K562 (cell line): ENCODE measurements around the gene HOXD9. TPM values are rescaled to one million over a fixed set of nuclear protein-coding genes. Genes with fewer than 3 reads are reported as not detected.
A peak's percentile ranks its signal among the peaks of the same experiment; 100 is the strongest.

Experiments used
- ATAC-seq: fragments of 200-7000 bp; cut with Tn5 transposase; 3 replicates; pipeline ENCODE4 v1.9.1; 2020; ENCODE audit warnings: moderate library complexity
- BruUV-seq: library from RNA; stranded (reverse); fragments of 400-500 nt; replicated peaks from 2 replicates; lab custom pipeline; 2021; lab: Mats Ljungman, UMichigan
- CTCF ChIA-PET: fragments of 300-600 bp; formaldehyde crosslinking; extraction: SDS; loops from one replicate; lab custom pipeline; 2021; ENCODE audit warnings: low intra/inter-chr PET ratio; lab: Yijun Ruan, JAX
- POLR2A ChIA-PET: fragments of 300-600, 350-650 bp; sonication (Branson Sonifier 250); formaldehyde crosslinking; extraction: SDS; loops from one replicate; lab custom pipeline; 2021; ENCODE audit warnings: antibody characterized with exemption, inconsistent platforms; lab: Yijun Ruan, JAX
- DNase-seq, 4 experiments: peaks; one replicate each; pipeline versions ENCODE4 v3.0.0 to v3.0.0-alpha.2; 2011 to 2018; ENCODE audit warnings: low spot score in 3 of 4, mixed read lengths in 3 of 4; ENCODE audit errors: extremely low read depth in 1 of 4
- FAIRE-seq: peaks from 2 replicates; lab custom pipeline; 2011; peaks lifted over from hg19 to GRCh38; lab: Jason Lieb, UNC
- H2AFZ ChIP-seq: 2 replicates; pipeline ENCODE4 v1.6.0; 2011; ENCODE audit warnings: low read depth, low read length, control low read depth, inconsistent platforms
- H3K27ac ChIP-seq: fragments of 200-600 bp; 3 replicates; pipeline ENCODE4 v1.8.0; 2011; ENCODE audit warnings: low read depth, mild to moderate bottlenecking, control low read depth, inconsistent platforms, low read length, moderate library complexity, mixed read lengths; ENCODE audit errors: extremely low read depth
- H3K27me3 ChIP-seq, 2 experiments: fragments of 300-600 bp in 1 of 2; 2 replicates in 1 of 2; 3 replicates in 1 of 2; pipeline versions ENCODE4 v1.6.0 to v1.8.0; 2011; ENCODE audit warnings: inconsistent platforms in 2 of 2, low read length in 2 of 2, mild to moderate bottlenecking in 1 of 2, mixed read lengths in 1 of 2, moderate library complexity in 1 of 2; ENCODE audit not compliant: control insufficient read depth in 2 of 2, insufficient read depth in 2 of 2
- H3K36me3 ChIP-seq: fragments of 300-600 bp; 3 replicates; pipeline ENCODE4 v1.8.0; 2011; ENCODE audit warnings: mild to moderate bottlenecking, low read length, inconsistent platforms; ENCODE audit not compliant: control insufficient read depth, insufficient read depth
- H3K4me1 ChIP-seq, 2 experiments: fragments of 200-600 bp in 1 of 2; replicated peaks in 1 of 2; 2 replicates in 1 of 2; 3 replicates in 1 of 2; pipeline versions ENCODE4 v1.5.1 to v1.8.0; 2011; ENCODE audit warnings: inconsistent platforms in 2 of 2, low read length in 2 of 2, mild to moderate bottlenecking in 1 of 2, mixed read lengths in 1 of 2, moderate library complexity in 1 of 2; ENCODE audit not compliant: control insufficient read depth in 2 of 2, insufficient read depth in 2 of 2
- H3K4me2 ChIP-seq: 2 replicates; pipeline ENCODE4 v1.6.1; 2011; ENCODE audit warnings: low read length, control low read depth, inconsistent platforms, mixed read lengths; ENCODE audit not compliant: insufficient read depth
- H3K4me3 ChIP-seq: fragments of 200-600 bp; sonication (generic), shearing (Covaris generic); 2 replicates; pipeline ENCODE4 v1.5.1; 2016; ENCODE audit warnings: control low read depth, inconsistent platforms
- H3K79me2 ChIP-seq: fragments of 200-600 bp; 3 replicates; pipeline ENCODE4 v1.8.0; 2011; ENCODE audit warnings: low read length, inconsistent platforms; ENCODE audit not compliant: control insufficient read depth, insufficient read depth
- H3K9ac ChIP-seq, 2 experiments: 2 replicates each; pipeline versions ENCODE4 v1.6.0 to v1.6.1; 2011; ENCODE audit warnings: low read depth in 2 of 2, low read length in 2 of 2, control low read depth in 1 of 2, inconsistent platforms in 1 of 2, mild to moderate bottlenecking in 1 of 2, mixed read lengths in 1 of 2; ENCODE audit not compliant: insufficient read depth in 1 of 2
- H3K9me1 ChIP-seq: one replicate; pipeline ENCODE4 v1.6.0; 2011; ENCODE audit warnings: inconsistent platforms, mild to moderate bottlenecking, low read length, moderate library complexity; ENCODE audit not compliant: control insufficient read depth, insufficient read depth
- H3K9me3 ChIP-seq: replicated peaks from 2 replicates; pipeline ENCODE4 v1.5.1; 2011; ENCODE audit warnings: low read depth, low read length, inconsistent platforms; ENCODE audit not compliant: control insufficient read depth, insufficient read depth
- H4K20me1 ChIP-seq: replicated peaks from 2 replicates; pipeline ENCODE4 v1.6.1; 2011; ENCODE audit warnings: low read length, inconsistent platforms, mixed read lengths; ENCODE audit not compliant: control insufficient read depth, insufficient read depth
- CAMTA2 ChIP-seq: fragments of 250-450 bp; sonication (Bioruptor Pico); conservative IDR thresholded peaks from 2 replicates; pipeline ENCODE4 v1.5.1; 2022
- E4F1 ChIP-seq: fragments of 250-450 bp; sonication (Bioruptor Pico); IDR thresholded peaks from 2 replicates; pipeline ENCODE4 v1.5.0; 2021; ENCODE audit warnings: mild to moderate bottlenecking, borderline replicate concordance
- FIP1L1 ChIP-seq: fragments of 200-400 bp; formaldehyde crosslinking; IDR thresholded peaks from 2 replicates; pipeline ENCODE4 v1.6.1; 2018; ENCODE audit warnings: mild to moderate bottlenecking, low read depth, low read length; ENCODE audit not compliant: poor library complexity, severe bottlenecking
- KAT2B ChIP-seq: IDR thresholded peaks from one replicate; pipeline ENCODE4 v1.6.1; 2012; ENCODE audit warnings: low read depth, mild to moderate bottlenecking, control low read depth, inconsistent platforms, low read length, moderate library complexity
- POLR2H ChIP-seq: IDR thresholded peaks from 2 replicates; pipeline ENCODE4 v1.6.1; 2016; ENCODE audit warnings: missing genetic modification characterization, low read depth, mild to moderate bottlenecking, control low read depth, missing compliant biosample characterization, moderate library complexity
- RAD21 ChIP-seq, 2 experiments: fragments of 250-450 bp in 1 of 2; fragments of 450-650 bp in 1 of 2; sonication (Bioruptor Pico) in 1 of 2; formaldehyde crosslinking in 1 of 2; IDR thresholded peaks in 1 of 2; conservative IDR thresholded peaks in 1 of 2; 2 replicates each; pipeline versions ENCODE4 v1.4.0 to v1.8.0; 2020 to 2022; ENCODE audit warnings: mild to moderate bottlenecking in 2 of 2, moderate library complexity in 1 of 2
- USF1 ChIP-seq: sonication (generic); formaldehyde crosslinking; IDR thresholded peaks from 2 replicates; pipeline ENCODE4 v1.9.0; 2022; ENCODE audit warnings: mild to moderate bottlenecking, missing genetic modification reagents
- ZNF518B ChIP-seq: fragments of 250-450 bp; sonication (Bioruptor Pico); IDR thresholded peaks from 2 replicates; pipeline ENCODE4 v1.5.0; 2021; ENCODE audit warnings: mild to moderate bottlenecking, moderate library complexity
- WGBS: fragments of 100-300 bp; shearing (Covaris generic); methylation state at CpG from one replicate; pipeline ENCODE4 v1.1.6; 2016; ENCODE audit warnings: low coverage, mixed read lengths; ENCODE audit not compliant: insufficient coverage; ENCODE audit errors: missing lambda C conversion rate; 5-methylcytosine and 5-hydroxymethylcytosine counted together
- in situ Hi-C: fragments of 300-500 bp; cut with MboI; formaldehyde crosslinking; loops from 4 replicates; pipeline ENCODE4 v1.15.0; 2018; ENCODE audit warnings: inconsistent platforms, mixed read lengths
- intact Hi-C: fragments of 100-400 bp; cut with micrococcal nuclease; formaldehyde crosslinking; loops from 2 replicates; pipeline ENCODE4 v1.14.2; 2022
- polyA plus RNA-seq, 8 experiments: library from polyadenylated mRNA; depleted of rRNA in 4 of 8; stranded (reverse) in 5 of 8; unstranded in 3 of 8; fragments of >200 nt; fragmentation: Nextera tagmentation in 2 of 8; fragmentation: Illumina TruSeq in 1 of 8; extraction: Ambion mirVana in 2 of 8; extraction: Trizol in 1 of 8; gene quantifications; 2 replicates each; pipeline versions ENCODE4 v1.2.1 to v1.2.3, GENCODE V29; 2011 to 2014; ENCODE audit warnings: inconsistent platforms in 1 of 8, missing spikeins in 1 of 8
- total RNA-seq, 7 experiments: library from RNA; depleted of rRNA in 6 of 7; stranded (reverse); fragments of >200 nt in 6 of 7; fragmentation: Illumina TruSeq in 2 of 7; extraction: Trizol in 2 of 7; gene quantifications; 2 replicates each; pipeline versions ENCODE4 v1.2.1 to v1.2.3, GENCODE V29; 2011 to 2021; ENCODE audit warnings: low replicate concordance in 1 of 7

The HOXD9 gene
- total and polyA plus RNA-seq, 9 of the 15 experiments (the other 6 are each of a cell fraction or from before 2014, with no cell fraction given): not detected

GRCh38 chr2:176087330-176088047, 35.0 kb upstream of the HOXD9 start (continued):
- TF ChIP-seq FIP1L1: no peak
- no peak for TF ChIP-seq ZNF518B

- no peaks in the 10 kb centered on the region for H3K79me2 ChIP-seq
- H3K4me2 ChIP-seq: peak overlapping the region; percentile 30; the same call in 1 of the 2 replicates
- no peak for FAIRE-seq
- WGBS: 15% methylated on average over 48 of the region's 49 CpGs
- CTCF ChIA-PET: interaction anchor here (1.0 to 1.5 kb wide), 4 partner anchors 10 to 722 kb away, joined by 3 to 8 read pairs (median 4); no protein-coding TSS in a partner anchor
- H3K9me3 ChIP-seq: no peaks in the 10 kb centered on the region; the same call in 1 of the 2 replicates
- H4K20me1 ChIP-seq: peaks cover 5% of the 10 kb centered on the region; the same call in 1 of the 2 replicates
- BruUV-seq: no TSS peak
- no peak overlapping the region for H3K27ac ChIP-seq
- peaks cover 0 to 29% of the 10 kb centered on the region in 2 experiments; a peak in 2 of 5 replicates for H3K4me1 ChIP-seq
- 0 out of 4 replicates have a peak overlapping the region, but pooled peaks of 1 of the 2 experiments have one; percentile 31 for H3K9ac ChIP-seq
- POLR2A ChIA-PET: interaction anchor here (0.6 kb wide), 1 partner anchor 162 kb away, joined by 3 read pairs; no protein-coding TSS in a partner anchor
- intact Hi-C loops (no loop called here), in situ Hi-C loops (loop anchor here (10.0 to 25.0 kb wide), 2 partner anchors 663 to 1051 kb away; no protein-coding TSS in a partner anchor)
- H3K4me3 ChIP-seq: no peak overlapping the region
- H3K27me3 ChIP-seq: peaks cover 70 to 86% of the 10 kb centered on the region in 2 experiments
- H2AFZ ChIP-seq: peak overlapping the region; percentile 72
- H3K36me3 ChIP-seq: no peaks in the 10 kb centered on the region
- ATAC-seq: peak; percentile 93
- H3K9me1 ChIP-seq: no peaks in the 10 kb centered on the region
- peak; percentile 39 to 71 (median 56) for DNase-seq
- TF ChIP-seq E4F1 (no peak), KAT2B (no peak), USF1 (no peak), POLR2H (tag) (no peak), RAD21 (CRISPR knock-in tag; conservative IDR thresholded peaks at IDR 0.05 in 1 of 2, IDR thresholded peaks at IDR 0.05 in 1 of 2) (peak; percentile 79 to 82), CAMTA2 (CRISPR knock-in tag) (no peak)
These were observed 34.2 kb upstream of the HOXD9 start for GRCh38 chr2:176088048-176088936.
